Fibroblast of skin of back (primary cell): ENCODE results near the gene RNF31.

Experiments
- DNase-seq: peaks from one replicate; pipeline ENCODE4 v3.0.0-alpha.2; 2013

The RNF31 gene

DNA sequence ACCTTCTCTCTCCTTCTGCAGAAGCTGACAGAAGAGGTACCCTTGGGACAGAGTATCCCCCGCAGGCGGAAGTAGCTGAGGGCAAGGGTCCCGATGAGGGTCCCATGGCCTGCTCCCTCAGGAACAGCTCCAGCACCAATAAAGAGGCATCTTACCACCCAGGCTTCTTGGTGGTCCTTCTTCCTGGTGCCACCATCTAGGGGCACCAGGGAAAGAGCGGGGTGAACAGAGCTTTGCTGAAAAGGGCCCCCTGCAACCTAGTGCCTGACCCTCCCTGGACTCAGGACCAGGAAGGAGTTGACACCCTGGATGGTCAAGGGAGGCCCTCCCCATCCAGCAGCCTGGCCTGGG, 13.2 kb downstream of the RNF31 start:
- DNase-seq, result no peak

DNA sequence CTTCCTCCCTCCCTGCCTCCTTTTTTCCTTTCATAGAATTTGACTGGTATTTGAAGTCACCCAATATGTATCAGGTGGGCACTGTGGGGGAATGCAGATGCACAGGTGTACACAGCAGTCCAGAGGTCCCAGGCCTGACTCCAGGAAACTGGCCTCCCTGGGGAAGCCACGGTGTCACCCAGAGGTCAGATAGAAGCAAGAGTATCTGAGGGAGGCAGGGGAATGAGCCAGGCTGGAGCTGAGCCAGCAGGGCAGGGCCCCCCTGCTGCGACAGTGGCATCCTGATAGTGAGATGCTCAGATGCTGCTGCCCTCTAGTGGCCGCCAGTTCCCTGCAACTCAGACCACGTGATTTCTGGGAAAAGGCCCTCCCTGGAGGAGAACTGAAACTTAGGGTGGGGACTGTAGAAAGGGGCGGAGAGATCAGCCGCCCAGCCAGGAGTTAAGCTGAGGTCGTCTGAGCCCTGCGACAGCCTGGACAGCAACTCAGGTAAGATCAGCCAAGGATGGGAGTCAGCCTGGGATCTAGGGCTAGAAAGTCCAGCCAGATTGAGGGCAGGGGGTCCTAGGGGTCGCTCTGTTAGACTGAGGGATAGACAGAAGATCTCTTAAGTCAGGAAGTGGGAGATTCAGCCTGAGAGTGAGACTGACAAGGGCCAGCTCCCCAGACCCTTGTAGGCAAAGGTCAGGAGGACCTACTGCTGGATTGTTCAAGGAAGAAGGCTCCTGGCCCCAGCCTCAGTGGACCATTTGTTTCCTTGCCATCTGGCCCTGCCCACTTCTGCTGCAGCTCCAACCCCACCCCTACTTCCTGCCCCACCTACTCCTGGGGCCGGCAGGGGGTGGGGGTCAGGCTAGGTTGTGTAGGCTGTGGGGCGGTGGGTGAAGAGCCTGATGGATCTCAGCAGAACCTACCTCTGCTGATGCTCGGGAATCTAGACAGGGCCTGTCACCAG, 13.8 kb downstream of the RNF31 start, which contains the start of gene IRF9:
TSS of gene IRF9 (plus strand) at position 416 of the 955 bp plus-strand sequence. CDS start 880 bp downstream, outside the sequence.
- DNase-seq, result peak; percentile 95

DNA sequence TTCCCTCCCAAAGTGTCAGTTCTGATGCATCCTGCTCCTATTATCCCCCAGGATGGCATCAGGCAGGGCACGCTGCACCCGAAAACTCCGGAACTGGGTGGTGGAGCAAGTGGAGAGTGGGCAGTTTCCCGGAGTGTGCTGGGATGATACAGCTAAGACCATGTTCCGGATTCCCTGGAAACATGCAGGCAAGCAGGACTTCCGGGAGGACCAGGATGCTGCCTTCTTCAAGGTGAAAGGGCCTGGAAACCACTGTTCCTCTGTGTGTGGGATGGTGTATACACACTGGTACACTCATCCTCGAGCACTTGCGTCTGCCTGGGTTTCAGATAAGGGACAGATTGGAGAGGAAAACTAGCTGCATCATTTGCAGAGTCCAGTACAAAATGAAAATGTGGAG, 14.8 kb downstream of the RNF31 start:
- no peak for DNase-seq

DNA sequence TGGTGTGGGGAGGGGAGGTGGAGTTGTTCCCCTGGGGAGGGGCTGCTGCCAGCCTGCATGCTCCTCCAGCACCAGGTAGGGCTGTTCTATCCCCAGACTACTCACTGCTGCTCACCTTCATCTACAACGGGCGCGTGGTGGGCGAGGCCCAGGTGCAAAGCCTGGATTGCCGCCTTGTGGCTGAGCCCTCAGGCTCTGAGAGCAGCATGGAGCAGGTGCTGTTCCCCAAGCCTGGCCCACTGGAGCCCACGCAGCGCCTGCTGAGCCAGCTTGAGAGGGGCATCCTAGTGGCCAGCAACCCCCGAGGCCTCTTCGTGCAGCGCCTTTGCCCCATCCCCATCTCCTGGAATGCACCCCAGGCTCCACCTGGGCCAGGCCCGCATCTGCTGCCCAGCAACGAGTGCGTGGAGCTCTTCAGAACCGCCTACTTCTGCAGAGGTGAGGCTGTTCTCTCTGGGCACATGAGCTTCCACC, 17.3 kb downstream of the RNF31 start:
- no peak for DNase-seq

DNA sequence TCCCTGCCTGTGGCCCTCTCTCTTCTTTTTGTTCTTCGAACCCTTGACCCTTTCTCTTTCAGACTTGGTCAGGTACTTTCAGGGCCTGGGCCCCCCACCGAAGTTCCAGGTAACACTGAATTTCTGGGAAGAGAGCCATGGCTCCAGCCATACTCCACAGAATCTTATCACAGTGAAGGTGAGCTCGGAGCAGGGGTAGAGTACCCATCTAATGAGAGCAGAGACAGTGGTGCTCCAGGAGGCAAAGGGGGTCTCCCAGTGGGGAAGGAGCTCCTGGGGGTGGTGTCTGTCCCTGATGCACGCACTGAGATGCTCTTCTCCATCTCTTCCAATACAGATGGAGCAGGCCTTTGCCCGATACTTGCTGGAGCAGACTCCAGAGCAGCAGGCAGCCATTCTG, 18.5 kb downstream of the RNF31 start:
- no peak for DNase-seq

DNA sequence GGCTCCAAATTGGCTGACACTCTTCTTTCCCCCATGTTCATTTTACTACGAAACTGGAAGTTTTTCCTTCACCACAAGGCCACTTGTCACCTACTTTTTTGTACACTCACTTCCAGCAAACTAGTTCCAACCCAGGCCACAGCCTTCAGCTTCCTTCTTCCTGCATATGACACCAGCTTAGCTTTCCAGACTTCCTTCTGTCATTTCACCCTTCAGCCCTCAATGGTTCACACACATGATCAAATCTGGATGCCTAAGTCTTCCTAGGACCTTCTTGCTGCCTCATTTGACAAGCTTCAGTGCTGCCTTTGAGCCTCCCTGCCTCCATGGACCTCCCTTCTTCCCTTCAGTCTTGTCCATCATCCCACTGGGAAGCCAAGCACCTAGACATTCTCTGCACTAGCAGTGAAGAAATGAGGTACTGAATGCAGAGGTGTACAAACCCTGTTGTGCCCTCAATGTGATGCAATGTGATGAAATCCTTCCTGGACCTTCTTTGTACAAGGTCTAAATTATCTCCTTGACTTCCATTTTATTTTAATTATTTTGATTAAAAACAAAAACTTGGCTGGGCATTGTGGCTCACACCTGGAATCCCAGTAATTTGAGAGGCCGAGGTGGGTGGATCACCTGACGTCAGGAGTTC, 20.3 kb downstream of the RNF31 start:
- DNase-seq, result no peak

DNA sequence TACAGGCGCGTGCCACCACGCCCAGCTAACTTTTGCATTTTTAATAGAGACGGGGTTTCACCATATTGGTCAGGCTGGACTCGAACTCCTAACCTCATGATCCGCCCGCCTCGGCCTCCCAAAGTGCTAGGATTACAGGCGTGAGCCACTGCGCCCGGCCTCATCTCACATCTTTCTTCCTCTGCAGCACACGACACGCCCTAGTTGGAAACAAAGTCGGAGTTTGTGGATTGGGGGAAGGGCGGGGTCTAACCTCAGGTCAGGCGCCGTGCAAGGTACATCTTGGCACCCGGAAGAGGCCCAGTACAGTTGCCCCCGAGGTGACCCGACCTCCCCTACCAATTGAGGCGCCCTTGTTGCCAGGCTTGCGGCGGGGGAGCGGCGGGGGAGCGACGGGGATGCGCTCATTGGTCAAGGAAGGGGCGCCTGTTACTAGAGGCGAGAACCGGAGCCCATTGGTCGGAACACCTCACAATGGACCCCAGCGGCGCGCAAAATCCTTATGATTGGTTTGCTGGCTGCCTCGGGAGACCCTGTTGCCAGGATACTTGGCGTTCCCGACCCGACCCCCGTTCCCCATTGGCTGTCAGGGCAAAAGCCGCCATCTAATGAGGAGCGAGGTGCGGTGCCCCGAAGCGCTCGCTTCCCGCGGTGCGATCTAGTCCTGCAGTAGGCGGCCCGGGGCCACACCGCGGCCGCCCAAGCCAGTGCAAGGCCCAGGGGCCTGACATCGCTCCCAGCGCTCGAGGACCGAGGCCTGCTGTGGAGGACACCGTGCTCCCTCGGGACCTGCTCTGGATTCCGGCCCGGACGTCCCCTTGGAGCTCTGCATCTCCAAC, 24.3 kb downstream of the RNF31 start, which contains the start of gene REC8:
TSS of gene REC8 (plus strand) at position 659 of the 839 bp plus-strand sequence. CDS start 473 bp downstream, outside the sequence.
- peak; percentile 34 for DNase-seq

DNA sequence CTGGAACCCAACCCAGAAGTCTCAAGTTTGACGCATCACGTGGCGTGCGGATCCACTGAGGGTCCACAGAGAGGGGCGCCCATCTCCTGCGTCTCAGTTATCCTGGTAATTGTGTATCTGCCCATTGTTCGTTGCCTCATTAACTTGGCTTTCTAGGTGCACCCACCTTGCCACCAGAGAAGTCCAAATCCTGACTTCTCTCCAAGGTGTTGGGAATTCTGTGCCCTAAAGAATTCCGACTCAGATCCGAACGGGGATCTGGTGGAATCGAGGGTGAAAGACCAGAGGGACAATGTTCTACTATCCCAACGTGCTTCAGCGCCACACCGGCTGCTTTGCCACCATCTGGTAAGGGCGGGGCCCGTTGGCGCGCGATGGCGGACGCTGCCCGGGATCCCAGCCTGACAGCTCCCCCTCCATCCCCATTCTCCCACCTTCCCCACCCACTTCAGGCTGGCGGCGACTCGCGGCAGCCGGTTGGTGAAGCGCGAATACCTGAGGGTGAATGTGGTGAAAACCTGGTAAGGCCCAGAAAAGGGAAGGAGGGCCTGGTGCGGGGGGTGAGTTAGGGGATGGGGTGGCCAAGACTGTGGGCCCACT, 25.1 kb downstream of the RNF31 start:
- no peak for DNase-seq

DNA sequence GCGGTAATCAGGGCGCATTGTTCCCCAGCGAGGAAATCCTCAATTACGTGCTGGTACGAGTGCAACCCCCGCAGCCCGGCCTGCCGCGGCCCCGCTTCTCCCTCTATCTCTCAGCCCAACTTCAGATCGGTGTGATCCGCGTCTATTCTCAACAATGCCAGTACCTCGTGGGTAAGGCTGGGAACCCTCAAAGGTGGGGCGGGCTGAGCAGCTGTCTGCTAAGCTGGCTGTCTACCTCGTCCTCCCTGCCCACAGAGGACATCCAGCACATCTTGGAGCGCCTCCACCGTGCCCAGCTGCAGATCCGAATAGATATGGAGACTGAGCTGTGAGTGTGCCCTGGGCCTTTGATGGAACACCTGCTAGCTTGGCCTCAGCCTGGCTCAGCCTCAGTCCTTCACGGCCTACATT, 25.6 kb downstream of the RNF31 start:
- DNase-seq, result no peak

DNA sequence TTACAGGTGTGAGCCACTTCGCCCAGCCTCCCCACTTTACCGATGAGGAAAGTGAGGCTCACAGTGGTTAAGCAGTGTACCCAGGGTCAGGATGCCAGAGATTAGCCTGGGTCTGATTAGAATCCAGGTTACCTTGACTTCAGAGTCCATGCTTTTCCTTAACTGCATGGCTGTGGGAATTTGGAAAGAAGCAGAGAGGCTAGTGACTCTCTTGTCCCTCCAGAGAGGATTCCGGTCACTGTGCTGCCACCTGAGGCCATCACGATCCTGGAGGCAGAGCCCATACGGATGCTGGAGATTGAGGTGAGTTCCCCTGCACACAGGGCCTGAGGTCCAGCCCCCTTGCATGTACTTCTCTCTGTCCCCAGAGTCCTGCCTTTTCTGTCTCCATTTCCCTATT, 29.3 kb downstream of the RNF31 start:
- no peak for DNase-seq

DNA sequence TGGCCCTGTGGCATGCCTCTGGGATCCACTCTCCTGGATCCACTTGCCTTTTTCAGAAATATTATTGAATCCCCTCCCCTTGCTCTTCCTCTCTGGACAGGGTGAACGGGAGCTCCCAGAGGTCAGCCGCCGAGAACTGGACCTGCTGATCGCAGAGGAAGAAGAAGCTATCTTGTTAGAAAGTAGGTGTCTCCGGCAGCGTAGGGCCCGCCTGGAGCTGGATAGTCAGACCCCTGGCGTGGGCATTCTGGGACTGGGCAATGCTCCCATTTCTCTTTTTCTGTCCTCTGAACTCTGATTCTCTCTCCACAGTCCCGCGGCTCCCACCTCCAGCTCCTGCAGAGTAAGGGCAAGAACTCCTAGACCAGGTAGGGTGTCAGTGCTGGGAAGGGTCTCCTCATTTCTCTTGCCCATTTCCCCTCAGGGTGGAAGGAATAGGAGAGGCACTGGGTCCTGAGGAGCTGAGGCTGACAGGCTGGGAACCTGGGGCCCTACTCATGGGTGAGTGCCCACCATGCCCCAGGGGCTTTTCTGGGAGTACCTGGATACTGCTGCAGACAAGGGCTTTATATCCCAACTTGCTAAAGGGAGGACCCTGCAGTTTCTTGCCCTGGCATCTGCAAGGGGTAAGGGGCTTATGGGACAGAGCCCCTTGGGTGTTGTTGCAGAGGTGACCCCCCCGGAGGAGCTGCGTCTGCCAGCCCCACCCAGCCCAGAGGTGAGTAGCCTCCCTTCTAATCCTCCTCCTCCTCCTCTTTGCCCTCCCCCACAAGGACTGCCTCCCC, 29.9 kb downstream of the RNF31 start:
- no peak for DNase-seq

DNA sequence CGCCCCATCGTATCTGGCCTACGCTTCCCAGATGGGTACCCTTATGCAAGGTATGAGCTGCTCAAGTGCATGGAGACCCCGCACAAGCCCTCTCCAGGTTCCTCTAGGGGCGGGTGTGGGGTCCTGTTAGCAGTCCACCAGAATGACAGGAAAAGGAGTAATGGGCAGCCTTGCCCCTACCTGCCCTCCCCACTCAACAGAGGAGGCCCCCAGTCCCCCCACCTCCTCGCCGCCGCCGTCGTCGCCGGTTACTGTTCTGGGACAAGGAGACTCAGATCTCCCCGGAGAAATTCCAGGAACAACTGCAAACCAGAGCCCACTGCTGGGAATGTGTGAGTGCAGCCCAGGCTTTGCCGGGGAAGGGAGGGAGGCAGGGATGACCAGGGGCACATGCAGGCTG, 30.6 kb downstream of the RNF31 start:
- no peak for DNase-seq

DNA sequence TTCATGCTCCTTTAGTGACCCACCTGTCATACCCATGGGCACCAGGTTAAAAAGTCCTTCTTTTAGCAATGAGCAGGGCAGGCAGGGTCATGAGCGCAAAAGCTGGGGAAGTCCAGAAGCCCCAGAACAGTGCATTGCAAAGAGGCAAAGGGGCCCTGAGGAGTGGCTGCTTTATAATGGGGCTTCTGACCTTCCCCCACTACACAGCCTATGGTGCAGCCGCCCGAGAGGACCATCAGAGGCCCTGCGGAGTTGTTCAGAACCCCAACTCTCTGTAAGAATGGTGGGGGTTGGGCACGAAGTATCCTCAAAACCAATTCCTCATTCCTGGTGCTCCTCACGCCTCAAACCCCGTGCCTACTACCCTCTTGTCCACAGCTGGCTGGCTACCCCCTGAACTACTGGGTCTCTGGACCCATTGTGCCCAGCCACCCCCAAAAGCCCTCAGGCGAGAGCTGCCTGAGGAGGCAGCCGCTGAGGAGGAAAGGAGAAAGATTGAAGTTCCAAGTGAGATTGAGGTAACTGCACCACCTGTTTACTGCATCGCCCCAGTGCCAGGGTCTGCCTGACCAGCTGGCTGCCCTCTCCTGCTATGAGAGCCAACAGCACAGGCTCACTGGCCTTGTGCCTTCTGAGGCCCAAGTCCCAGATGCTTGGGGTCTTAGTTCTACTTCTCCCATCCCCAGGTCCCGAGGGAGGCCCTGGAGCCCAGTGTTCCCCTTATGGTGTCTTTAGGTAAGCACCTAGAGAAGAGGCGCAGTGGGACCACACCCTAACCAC, 31.3 kb downstream of the RNF31 start:
- DNase-seq, result no peak

DNA sequence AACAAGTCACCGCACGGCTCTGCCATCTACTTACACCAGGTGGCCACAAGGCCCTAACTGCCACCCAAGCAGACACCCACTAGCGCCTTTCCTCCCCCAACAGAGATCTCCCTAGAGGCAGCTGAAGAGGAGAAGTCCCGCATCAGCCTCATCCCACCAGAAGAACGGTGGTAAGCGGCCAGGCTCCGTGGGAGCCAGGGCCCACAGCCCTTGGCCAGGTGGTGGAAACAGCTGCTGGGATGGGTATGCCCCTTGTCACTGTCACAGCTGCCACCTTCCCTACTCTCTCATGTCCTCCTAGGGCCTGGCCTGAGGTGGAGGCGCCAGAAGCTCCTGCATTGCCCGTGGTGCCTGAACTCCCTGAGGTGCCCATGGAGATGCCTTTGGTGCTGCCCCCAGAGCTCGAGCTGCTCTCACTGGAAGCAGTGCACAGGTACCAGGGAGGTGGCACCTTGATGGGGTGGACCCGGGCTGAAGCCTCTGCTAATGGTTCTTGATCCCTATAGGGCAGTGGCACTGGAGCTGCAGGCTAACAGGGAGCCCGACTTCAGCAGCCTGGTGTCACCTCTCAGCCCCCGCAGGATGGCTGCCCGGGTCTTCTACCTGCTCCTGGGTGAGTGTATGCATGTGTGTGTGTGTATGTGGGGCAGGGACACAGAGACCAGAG, 32.1 kb downstream of the RNF31 start:
- no peak for DNase-seq

DNA sequence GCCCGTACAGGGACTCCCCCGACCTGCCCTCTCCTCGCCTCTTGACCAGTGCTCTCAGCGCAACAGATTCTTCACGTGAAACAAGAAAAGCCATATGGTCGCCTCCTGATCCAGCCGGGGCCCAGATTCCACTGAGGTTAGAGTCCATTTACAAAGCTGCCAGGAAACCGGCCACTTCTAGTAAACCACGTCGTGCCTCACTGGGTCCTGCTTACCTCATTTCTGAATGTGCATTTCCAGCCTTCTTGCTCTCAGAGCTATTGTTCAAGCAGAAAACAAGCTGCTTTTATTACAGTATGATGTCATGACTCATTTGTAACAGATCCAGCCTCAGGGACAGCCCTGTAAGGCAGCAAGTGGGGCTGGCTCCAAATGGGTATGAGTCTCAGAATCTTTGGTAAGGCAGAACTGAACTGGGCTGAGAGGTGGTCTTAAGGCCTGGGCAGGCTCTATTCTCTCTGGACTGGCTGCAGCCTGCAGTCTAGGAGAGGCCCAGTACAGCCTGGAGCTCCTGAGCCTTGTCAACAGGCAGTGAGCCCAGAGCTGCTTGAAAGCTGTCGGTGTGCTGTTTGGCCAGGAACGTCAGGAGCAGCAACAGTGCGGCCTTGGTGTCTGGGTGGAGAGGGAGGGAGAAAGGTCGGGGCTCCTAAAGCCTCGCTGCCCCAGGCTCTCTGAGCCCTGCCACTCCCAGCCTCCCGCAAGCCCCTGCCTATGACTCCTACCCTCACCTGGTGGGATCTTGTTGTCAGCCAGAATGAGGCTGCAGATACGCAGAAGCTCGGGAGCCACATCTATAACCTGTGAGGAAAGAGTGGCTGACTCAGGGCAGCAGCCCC, 32.9 kb downstream of the RNF31 start:
- DNase-seq, result peak; percentile 6

DNA sequence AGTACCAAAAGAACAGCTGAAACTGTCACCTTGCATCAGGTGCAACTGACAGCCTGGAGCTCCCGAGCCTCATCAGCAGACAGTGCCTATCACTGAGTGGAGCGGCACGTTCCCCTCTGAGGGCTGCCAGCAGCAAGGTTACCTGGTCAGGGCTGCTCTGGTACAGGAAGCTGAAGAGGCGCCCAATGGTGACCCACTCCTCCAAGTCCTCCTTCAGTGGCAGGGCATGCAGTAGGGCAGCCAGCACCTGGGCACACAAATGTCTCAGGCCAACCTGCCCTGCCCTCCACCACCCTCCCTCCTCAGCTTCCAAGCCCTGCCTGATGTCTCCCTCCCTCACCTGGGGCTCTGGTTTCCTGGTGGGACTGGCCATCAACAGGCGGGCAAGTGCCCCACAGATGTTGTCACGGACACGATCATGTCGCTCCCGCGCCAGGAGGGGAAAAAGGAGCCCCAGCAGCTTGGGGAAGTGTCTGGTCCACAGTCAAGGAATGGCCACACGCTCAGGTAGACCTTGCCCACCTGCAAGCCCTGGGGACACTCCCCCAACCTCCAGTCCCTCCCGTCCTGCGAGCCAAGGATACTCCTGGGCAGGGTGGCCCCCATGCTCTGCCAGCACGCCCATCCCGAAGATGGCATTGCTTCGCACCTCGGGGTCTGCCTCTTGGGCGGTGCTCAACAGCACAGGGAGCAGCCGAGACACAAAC, 34.2 kb downstream of the RNF31 start:
- DNase-seq, result no peak

DNA sequence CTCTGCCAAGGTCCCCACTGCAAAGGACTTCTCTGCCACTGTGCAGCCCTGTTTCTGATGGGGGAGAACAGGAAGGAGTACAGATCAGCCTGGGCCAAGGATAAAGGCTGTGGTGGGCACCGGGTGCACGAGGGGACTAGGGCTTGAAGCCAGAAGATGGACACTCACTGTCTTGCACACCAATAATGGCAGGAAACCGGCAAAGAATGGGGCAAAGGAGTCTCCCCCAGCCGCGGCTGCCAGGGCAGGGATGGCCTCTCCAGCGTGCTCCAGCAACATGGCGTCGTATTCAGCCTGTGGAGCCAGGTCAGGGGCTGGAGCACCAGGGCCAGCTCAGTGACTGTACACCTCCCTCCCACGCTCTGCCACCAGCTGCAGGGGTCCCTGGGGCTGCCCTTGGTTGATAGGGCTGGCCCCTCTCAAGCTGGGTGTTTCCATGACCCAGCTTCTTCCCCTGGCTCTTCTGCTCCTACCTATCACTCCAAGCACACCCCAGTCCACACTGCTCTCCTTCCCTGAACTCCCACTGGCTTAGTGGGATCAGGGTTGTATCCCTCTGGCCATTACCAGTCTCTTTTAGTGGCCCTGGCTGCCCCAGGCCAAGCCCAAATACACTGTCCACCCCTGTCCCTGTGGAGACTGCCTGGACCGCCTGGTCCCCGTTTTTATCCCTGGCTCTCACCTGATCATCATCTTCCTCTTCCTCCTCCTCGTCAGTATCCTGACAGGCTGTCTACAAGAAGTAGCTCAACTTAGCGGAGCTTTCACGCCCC, 35.0 kb downstream of the RNF31 start:
- DNase-seq, result no peak
